ENCODE measurements around the gene MMP17. TPM values are rescaled to one million over a fixed set of nuclear protein-coding genes. Genes with fewer than 3 reads are reported as not detected.

Gene MMP17
- total RNA-seq, 2 donors from 2014 or later, result 1.3 to 1.9 TPM

- H3K36me3 ChIP-seq, result no peaks in the 10 kb centered on the region
- TF ChIP-seq CTCF (IDR thresholded peaks at IDR 0.05), result no peak
- H3K9ac ChIP-seq (ENCODE audit: low read depth in 2 of 2, low read length in 2 of 2), result no peak overlapping the region
- no peaks in the 10 kb centered on the region for H3K9me3 ChIP-seq
- H3K27ac ChIP-seq, result peak overlapping the region; percentile 44
- DNase-seq, result no peak
- H3K4me3 ChIP-seq, result no peak overlapping the region
- peaks cover 38% of the 10 kb centered on the region for H3K27me3 ChIP-seq
- intact Hi-C loops (cut with DNase I), result no loop called here
- H3K4me1 ChIP-seq, result no peaks in the 10 kb centered on the region
Observed at GRCh38 chr12:131831635-131832041, 3.4 kb downstream of the MMP17 start.

- Histone ChIP-seq H3K36me3 (no peaks in the 10 kb centered on the region), H3K4me3 (no peak overlapping the region), H3K27ac (no peak overlapping the region), H3K27me3 (peaks cover 35% of the 10 kb centered on the region), H3K9ac (ENCODE audit: low read depth in 2 of 2, low read length in 2 of 2) (peak overlapping the region in 1 of 2 donors; percentile 24), H3K4me1 (no peaks in the 10 kb centered on the region), H3K9me3 (no peaks in the 10 kb centered on the region)
- intact Hi-C loops (cut with DNase I), result no loop called here
- TF ChIP-seq CTCF (IDR thresholded peaks at IDR 0.05), result no peak
- no peak for DNase-seq
Observed at GRCh38 chr12:131832321-131833231, 4.4 kb downstream of the MMP17 start.

- TF ChIP-seq CTCF (IDR thresholded peaks at IDR 0.05), result no peak
- H3K27me3 ChIP-seq, result peaks cover 29% of the 10 kb centered on the region
Observed at GRCh38 chr12:131833288-131833895, 5.2 kb downstream of the MMP17 start.

GRCh38 chr12:131833896-131834641 is 5.9 kb downstream of the MMP17 start:
- Histone ChIP-seq H3K27me3 (peaks cover 23% of the 10 kb centered on the region), H3K9ac (ENCODE audit: low read depth in 2 of 2, low read length in 2 of 2) (no peak overlapping the region), H3K4me3 (no peak overlapping the region), H3K36me3 (no peaks in the 10 kb centered on the region), H3K9me3 (no peaks in the 10 kb centered on the region), H3K27ac (no peak overlapping the region), H3K4me1 (no peaks in the 10 kb centered on the region)
- intact Hi-C loops (cut with DNase I), result no loop called here
- DNase-seq, result no peak
- TF ChIP-seq CTCF (IDR thresholded peaks at IDR 0.05), result no peak

More at GRCh38 chr12:131833288-131833895, 5.2 kb downstream of the MMP17 start:
- Histone ChIP-seq H3K4me3 (no peak overlapping the region), H3K36me3 (no peaks in the 10 kb centered on the region), H3K4me1 (no peaks in the 10 kb centered on the region), H3K27ac (no peak overlapping the region), H3K9ac (ENCODE audit: low read depth in 2 of 2, low read length in 2 of 2) (no peak overlapping the region), H3K9me3 (no peaks in the 10 kb centered on the region)
- DNase-seq, result no peak
- intact Hi-C loops (cut with DNase I), result no loop called here

Data from colonic mucosa (tissue), 4 donors.